OCI-LY3 (cell line): ENCODE data around the gene ESF1.

Source experiments
- CTCF ChIP-seq: fragments of 200-600, 300-600 bp; sonication (generic); IDR thresholded peaks from 2 replicates; pipeline ENCODE4 v1.5.1; 2014; ENCODE audit warnings: antibody characterized with exemption, low read length, low read depth
- EZH2phosphoT487 ChIP-seq: fragments of 200-600 bp; shearing (Covaris generic); IDR thresholded peaks from 2 replicates; pipeline ENCODE4 v1.6.1; 2018; ENCODE audit warnings: antibody characterized with exemption, mixed run types, low read depth

GRCh38 chr20:13715171-13715570 lies 69.5 kb downstream of the ESF1 start:
- TF ChIP-seq CTCF (no peak), EZH2phosphoT487 (no peak)
